GM23248 (cell line): ENCODE results near the gene CYREN. TPM values are rescaled to one million over a fixed set of nuclear protein-coding genes. Genes with fewer than 3 reads are reported as not detected.
"Not testable (repeated sequence)": the region's sequence is repeated elsewhere in the genome, so short reads cannot be mapped to it uniquely, and the experiment has no call there.

Experiments used
- DNase-seq: peaks from one replicate; pipeline ENCODE4 v3.0.0-alpha.2; 2015
- H2AFZ ChIP-seq: fragments of 200-600 bp; sonication (generic); 2 replicates; pipeline ENCODE4 v1.6.1; 2016; ENCODE audit warnings: antibody characterized with exemption
- H3F3A ChIP-seq: fragments of 200-600 bp; sonication (generic); 2 replicates; pipeline ENCODE4 v1.6.1; 2016; ENCODE audit warnings: mild to moderate bottlenecking, antibody characterized with exemption, mixed run types; ENCODE audit not compliant: insufficient read depth
- H3K27ac ChIP-seq: fragments of 200-600 bp; sonication (generic); 2 replicates; pipeline ENCODE4 v1.5.1; 2016; ENCODE audit warnings: mild to moderate bottlenecking
- H3K27me3 ChIP-seq: fragments of 200-600 bp; sonication (generic); replicated peaks from 2 replicates; pipeline ENCODE4 v1.6.1; 2016; ENCODE audit warnings: mild to moderate bottlenecking; ENCODE audit not compliant: insufficient read depth
- H3K36me3 ChIP-seq: fragments of 200-600 bp; sonication (generic); 2 replicates; pipeline ENCODE4 v1.6.1; 2016; ENCODE audit warnings: low read depth, mild to moderate bottlenecking
- H3K4me1 ChIP-seq: fragments of 200-600 bp; sonication (generic); 2 replicates; pipeline ENCODE4 v1.6.1; 2016; ENCODE audit warnings: mild to moderate bottlenecking; ENCODE audit not compliant: insufficient read depth
- H3K4me2 ChIP-seq: fragments of 200-600 bp; sonication (generic); one replicate; pipeline ENCODE4 v1.6.1; 2016; ENCODE audit warnings: mild to moderate bottlenecking; ENCODE audit not compliant: unreplicated experiment
- H3K4me3 ChIP-seq: fragments of 200-600 bp; sonication (generic); 2 replicates; pipeline ENCODE4 v1.5.1; 2016; ENCODE audit warnings: mild to moderate bottlenecking
- H3K79me2 ChIP-seq: fragments of 200-600 bp; sonication (generic); 2 replicates; pipeline ENCODE4 v1.6.1; 2016; ENCODE audit warnings: mild to moderate bottlenecking; ENCODE audit not compliant: insufficient read depth
- H3K9ac ChIP-seq: fragments of 200-600 bp; sonication (generic); 2 replicates; pipeline ENCODE4 v1.6.1; 2016; ENCODE audit warnings: mild to moderate bottlenecking
- H3K9me2 ChIP-seq: fragments of 200-600 bp; sonication (generic); 2 replicates; pipeline ENCODE4 v1.6.1; 2016; ENCODE audit warnings: mixed run types, mild to moderate bottlenecking, moderate library complexity; ENCODE audit not compliant: insufficient read depth
- H3K9me3 ChIP-seq: fragments of 200-600 bp; sonication (generic); one replicate; pipeline ENCODE4 v1.6.1; 2017; ENCODE audit warnings: low read depth
- H4K20me1 ChIP-seq: fragments of 200-600 bp; sonication (generic); 2 replicates; pipeline ENCODE4 v1.6.0; 2016; ENCODE audit not compliant: insufficient read depth
- EZH2 ChIP-seq: fragments of 200-600 bp; sonication (generic); IDR thresholded peaks from 2 replicates; pipeline ENCODE4 v1.6.1; 2018; ENCODE audit warnings: antibody characterized with exemption, mild to moderate bottlenecking; ENCODE audit not compliant: insufficient read depth, poor library complexity, severe bottlenecking
- EZH2phosphoT487 ChIP-seq: fragments of 200-600 bp; sonication (generic); IDR thresholded peaks from 2 replicates; pipeline ENCODE4 v1.6.1; 2018; ENCODE audit warnings: antibody characterized with exemption, moderate library complexity, mild to moderate bottlenecking, low read depth; ENCODE audit not compliant: insufficient read depth
- whole genome bisulfite sequencing, 2 experiments: methylation state at CpG; one replicate each; pipeline ENCODE4 v1.1.6; 2015 to 2017; ENCODE audit warnings: low lambda C conversion rate in 2 of 2, low coverage in 1 of 2; ENCODE audit errors: missing lambda C conversion rate in 2 of 2; 5-methylcytosine and 5-hydroxymethylcytosine counted together
- in situ Hi-C: fragments of 300-500 bp; cut with MboI; formaldehyde crosslinking; loops from 2 replicates; pipeline ENCODE4 v1.15.0; 2020
- polyA plus RNA-seq: library from polyadenylated mRNA; unstranded; fragments of >200 nt; fragmentation: Nextera tagmentation; extraction: Ambion mirVana; gene quantifications from 2 replicates; pipeline ENCODE4 v1.2.1, GENCODE V29; 2016
- total RNA-seq: library from RNA; depleted of rRNA; stranded (reverse); fragments of >200 nt; shearing (Covaris generic); gene quantifications from 2 replicates; pipeline ENCODE4 v1.2.3, GENCODE V29; 2014

CYREN gene
- total and polyA plus RNA-seq, 2 experiments from 2014 or later: 38.3 to 40.4 TPM

GRCh38 chr7:135147341-135147898, 23.1 kb downstream of the CYREN start:
- in situ Hi-C loops: no loop called here
- Histone ChIP-seq H2AFZ (peak overlapping the region; percentile 89), H3K36me3 (no peaks in the 10 kb centered on the region), H3K4me3 (peak overlapping the region; percentile 62), H3K79me2 (no peaks in the 10 kb centered on the region), H4K20me1 (no peaks in the 10 kb centered on the region), H3K4me1 (0 out of 2 replicates have a peak, but pooled peaks cover 4% of the 10 kb centered on the region), H3K27me3 (no peaks in the 10 kb centered on the region), H3K9me3 (no peaks in the 10 kb centered on the region), H3K27ac (peak overlapping the region; percentile 53), H3K9me2 (no peaks in the 10 kb centered on the region), H3K9ac (peak overlapping the region; percentile 74), H3K4me2 (peak overlapping the region; percentile 86), H3F3A (no peaks in the 10 kb centered on the region)
- WGBS, 2 experiments: 31 to 34% methylated on average over 6 of the region's 6 CpGs
- TF ChIP-seq EZH2: no peak
- no peak for TF ChIP-seq EZH2phosphoT487
- peak; percentile 46 for DNase-seq

GRCh38 chr7:135143885-135144668, 26.4 kb downstream of the CYREN start:
- Histone ChIP-seq H3K4me1 (0 out of 2 replicates have a peak, but pooled peaks cover 4% of the 10 kb centered on the region), H3K9ac (no peak overlapping the region), H3F3A (no peaks in the 10 kb centered on the region), H3K4me2 (no peak overlapping the region), H3K36me3 (no peaks in the 10 kb centered on the region), H3K9me2 (no peaks in the 10 kb centered on the region), H4K20me1 (no peaks in the 10 kb centered on the region), H3K4me3 (no peak overlapping the region), H3K79me2 (no peaks in the 10 kb centered on the region), H2AFZ (no peak overlapping the region), H3K27me3 (no peaks in the 10 kb centered on the region), H3K27ac (no peak overlapping the region), H3K9me3 (no peaks in the 10 kb centered on the region)
- WGBS, 2 experiments: 84 to 86% methylated on average over 3 of the region's 3 CpGs
- TF ChIP-seq EZH2: no peak
- TF ChIP-seq EZH2phosphoT487: no peak
- in situ Hi-C loops: no loop called here
- DNase-seq: no peak

GRCh38 chr7:135129579-135129978, 40.9 kb downstream of the CYREN start:
- DNase-seq: no peak

GRCh38 chr7:135128931-135129330, 41.6 kb downstream of the CYREN start:
- no peak overlapping the region for H2AFZ ChIP-seq
- H3K27ac ChIP-seq: no peak overlapping the region
- H3K79me2 ChIP-seq: no peaks in the 10 kb centered on the region
- H3K4me3 ChIP-seq: no peak overlapping the region
- no peaks in the 10 kb centered on the region for H3K4me1 ChIP-seq
- H3K9me3 ChIP-seq: no peaks in the 10 kb centered on the region
- H3K9me2 ChIP-seq: no peaks in the 10 kb centered on the region
- DNase-seq: no peak
- no peaks in the 10 kb centered on the region for H3K36me3 ChIP-seq
- no peaks in the 10 kb centered on the region for H3K27me3 ChIP-seq
- 72 to 85% methylated on average over 1 of the region's 1 CpG for WGBS, 2 experiments
- no peaks in the 10 kb centered on the region for H4K20me1 ChIP-seq
- H3K4me2 ChIP-seq: no peak overlapping the region
- in situ Hi-C loops: no loop called here
- TF ChIP-seq EZH2phosphoT487 (no peak), EZH2 (no peak)
- H3F3A ChIP-seq: no peaks in the 10 kb centered on the region
- no peak overlapping the region for H3K9ac ChIP-seq

More at GRCh38 chr7:135129579-135129978, 40.9 kb downstream of the CYREN start:
- no peaks in the 10 kb centered on the region for H4K20me1 ChIP-seq
- TF ChIP-seq EZH2phosphoT487 (no peak), EZH2 (no peak)
- no peak overlapping the region for H2AFZ ChIP-seq
- no peak overlapping the region for H3K4me2 ChIP-seq
- H3K4me1 ChIP-seq: no peaks in the 10 kb centered on the region
- H3K27me3 ChIP-seq: no peaks in the 10 kb centered on the region
- H3K9ac ChIP-seq: no peak overlapping the region
- no peaks in the 10 kb centered on the region for H3K79me2 ChIP-seq
- H3K9me2 ChIP-seq: no peaks in the 10 kb centered on the region
- no peaks in the 10 kb centered on the region for H3K36me3 ChIP-seq
- in situ Hi-C loops: no loop called here
- H3K9me3 ChIP-seq: no peaks in the 10 kb centered on the region
- no peaks in the 10 kb centered on the region for H3F3A ChIP-seq
- no peak overlapping the region for H3K4me3 ChIP-seq
- H3K27ac ChIP-seq: no peak overlapping the region

GRCh38 chr7:135124631-135125030, 45.9 kb downstream of the CYREN start:
- H3K4me1 ChIP-seq, H3K4me2 ChIP-seq, H3K36me3 ChIP-seq, H3K4me3 ChIP-seq, H3K79me2 ChIP-seq, H3K9ac ChIP-seq, in situ Hi-C loops, H3K9me3 ChIP-seq, H3K9me2 ChIP-seq, H3K27me3 ChIP-seq, H3F3A ChIP-seq, DNase-seq, H4K20me1 ChIP-seq, H2AFZ ChIP-seq, H3K27ac ChIP-seq: not testable (repeated sequence)
- WGBS, 2 experiments: 32 to 45% methylated on average over 3 of the region's 3 CpGs
